ENCODE results near the gene ZSCAN9.
A peak's percentile ranks its signal among the peaks of the same experiment; 100 is the strongest.

The ZSCAN9 gene

DNA sequence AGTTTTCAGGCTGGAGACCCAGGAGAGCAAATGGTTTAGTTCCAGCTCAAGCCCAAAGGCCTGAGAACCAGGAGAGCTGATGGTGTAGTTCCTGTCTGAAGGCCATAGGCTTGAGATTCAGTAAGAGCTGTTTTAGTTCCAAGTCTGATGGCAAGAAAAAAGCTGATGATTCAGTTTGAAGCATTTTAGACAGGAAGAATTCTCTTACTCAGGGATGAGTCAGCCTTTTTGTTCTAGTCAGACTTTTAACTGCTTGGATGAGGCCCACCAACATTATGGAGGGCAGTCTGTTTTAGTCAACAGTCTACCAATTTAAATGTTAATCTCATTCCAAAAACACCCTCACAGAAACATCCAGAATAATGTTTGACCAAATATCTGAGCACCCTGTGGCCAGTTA, 44.4 kb downstream of the ZSCAN9 start:
- no peak overlapping the region for H3K4me3 ChIP-seq (IDR thresholded peaks at IDR 0.05; ENCODE audit: insufficient read depth, low read depth, low read length)
- H3K27ac ChIP-seq, result no peak overlapping the region
- H3K27me3 ChIP-seq (ENCODE audit: insufficient read depth, low read depth), result no peaks in the 10 kb centered on the region
- H2AFZ ChIP-seq (ENCODE audit: low read depth), result no peak overlapping the region
- H4K20me1 ChIP-seq (ENCODE audit: insufficient read depth), result no peaks in the 10 kb centered on the region
- no peaks in the 10 kb centered on the region for H3K79me2 ChIP-seq (ENCODE audit: insufficient read depth, low read depth)
- H3K4me2 ChIP-seq, result no peak overlapping the region
- H3K4me1 ChIP-seq (ENCODE audit: low read depth, poor library complexity, severe bottlenecking), result peaks cover 17% of the 10 kb centered on the region
- no peaks in the 10 kb centered on the region for H3K36me3 ChIP-seq (ENCODE audit: insufficient read depth)
- TF ChIP-seq, protein P1, sequence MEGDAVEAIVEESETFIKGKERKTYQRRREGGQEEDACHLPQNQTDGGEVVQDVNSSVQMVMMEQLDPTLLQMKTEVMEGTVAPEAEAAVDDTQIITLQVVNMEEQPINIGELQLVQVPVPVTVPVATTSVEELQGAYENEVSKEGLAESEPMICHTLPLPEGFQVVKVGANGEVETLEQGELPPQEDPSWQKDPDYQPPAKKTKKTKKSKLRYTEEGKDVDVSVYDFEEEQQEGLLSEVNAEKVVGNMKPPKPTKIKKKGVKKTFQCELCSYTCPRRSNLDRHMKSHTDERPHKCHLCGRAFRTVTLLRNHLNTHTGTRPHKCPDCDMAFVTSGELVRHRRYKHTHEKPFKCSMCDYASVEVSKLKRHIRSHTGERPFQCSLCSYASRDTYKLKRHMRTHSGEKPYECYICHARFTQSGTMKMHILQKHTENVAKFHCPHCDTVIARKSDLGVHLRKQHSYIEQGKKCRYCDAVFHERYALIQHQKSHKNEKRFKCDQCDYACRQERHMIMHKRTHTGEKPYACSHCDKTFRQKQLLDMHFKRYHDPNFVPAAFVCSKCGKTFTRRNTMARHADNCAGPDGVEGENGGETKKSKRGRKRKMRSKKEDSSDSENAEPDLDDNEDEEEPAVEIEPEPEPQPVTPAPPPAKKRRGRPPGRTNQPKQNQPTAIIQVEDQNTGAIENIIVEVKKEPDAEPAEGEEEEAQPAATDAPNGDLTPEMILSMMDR (conservative IDR thresholded peaks at IDR 0.05; ENCODE audit: low read depth, low read length), result no peak
- H3K9ac ChIP-seq, result no peak overlapping the region

- H3K9ac ChIP-seq, result no peak overlapping the region
- no peak overlapping the region for H3K4me2 ChIP-seq
- no peak overlapping the region for H3K27ac ChIP-seq
- TF ChIP-seq, protein P1 (conservative IDR thresholded peaks at IDR 0.05; ENCODE audit: low read depth, low read length), result no peak
- H2AFZ ChIP-seq (ENCODE audit: low read depth), result no peak overlapping the region
- H3K79me2 ChIP-seq (ENCODE audit: insufficient read depth, low read depth), result no peaks in the 10 kb centered on the region
- no peak overlapping the region for H3K4me3 ChIP-seq (IDR thresholded peaks at IDR 0.05; ENCODE audit: insufficient read depth, low read depth, low read length)
- H4K20me1 ChIP-seq (ENCODE audit: insufficient read depth), result no peaks in the 10 kb centered on the region
- H3K4me1 ChIP-seq (ENCODE audit: low read depth, poor library complexity, severe bottlenecking), result no peaks in the 10 kb centered on the region
- no peaks in the 10 kb centered on the region for H3K27me3 ChIP-seq (ENCODE audit: insufficient read depth, low read depth)
- no peaks in the 10 kb centered on the region for H3K36me3 ChIP-seq (ENCODE audit: insufficient read depth)
Measured at GRCh38 chr6:28274888-28275287, 49.8 kb downstream of the ZSCAN9 start.

- Histone ChIP-seq H3K27ac (no peak overlapping the region), H3K4me2 (no peak overlapping the region), H3K36me3 (ENCODE audit: insufficient read depth) (no peaks in the 10 kb centered on the region), H3K27me3 (ENCODE audit: insufficient read depth, low read depth) (no peaks in the 10 kb centered on the region), H3K79me2 (ENCODE audit: insufficient read depth, low read depth) (no peaks in the 10 kb centered on the region), H4K20me1 (ENCODE audit: insufficient read depth) (no peaks in the 10 kb centered on the region), H2AFZ (ENCODE audit: low read depth) (no peak overlapping the region), H3K4me3 (IDR thresholded peaks at IDR 0.05; ENCODE audit: insufficient read depth, low read depth, low read length) (no peak overlapping the region), H3K9ac (no peak overlapping the region), H3K4me1 (ENCODE audit: low read depth, poor library complexity, severe bottlenecking) (no peaks in the 10 kb centered on the region)
- TF ChIP-seq, protein P1 (conservative IDR thresholded peaks at IDR 0.05; ENCODE audit: low read depth, low read length), result no peak
Measured at GRCh38 chr6:28277746-28278145, 52.7 kb downstream of the ZSCAN9 start.

DNA sequence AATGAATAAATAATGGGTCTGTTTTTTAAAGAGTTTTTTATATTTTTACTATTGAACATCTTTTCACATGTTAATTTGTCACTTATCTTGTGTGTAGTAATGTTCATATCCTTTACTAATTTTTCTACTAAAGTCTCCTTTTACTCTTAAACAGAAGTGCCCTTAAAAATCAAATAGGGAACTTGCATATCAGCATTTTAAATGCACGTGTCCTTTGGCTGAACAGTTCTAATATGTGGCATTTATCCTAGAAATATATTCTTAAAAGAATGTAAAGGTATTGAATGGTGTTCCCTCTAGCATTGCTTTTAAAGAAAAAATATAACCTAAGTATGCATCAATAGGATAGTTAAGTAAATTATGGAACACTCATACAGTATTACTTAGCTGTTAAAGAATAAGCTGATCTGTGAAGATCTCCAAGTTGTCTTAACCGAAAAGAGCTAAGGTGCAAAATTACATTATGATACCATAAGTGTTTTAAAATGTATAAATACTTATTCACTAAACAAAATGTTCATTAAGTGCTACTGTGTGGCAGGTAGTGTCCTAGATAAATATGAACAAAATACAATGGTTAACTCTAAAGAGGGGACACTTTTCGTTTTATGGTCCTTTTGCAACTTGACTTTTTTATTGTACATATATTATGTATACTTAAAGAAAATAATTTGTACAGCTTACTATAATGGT, 55.7 kb downstream of the ZSCAN9 start:
- H2AFZ ChIP-seq (ENCODE audit: low read depth), result peak overlapping the region; percentile 50; the same call in 1 of the 2 replicates
- H3K27ac ChIP-seq, result no peak overlapping the region

More for the DNA sequence above, 55.7 kb downstream of the ZSCAN9 start:
- Histone ChIP-seq H3K9ac (no peak overlapping the region), H4K20me1 (ENCODE audit: insufficient read depth) (no peaks in the 10 kb centered on the region), H3K4me1 (ENCODE audit: low read depth, poor library complexity, severe bottlenecking) (no peaks in the 10 kb centered on the region), H3K36me3 (ENCODE audit: insufficient read depth) (no peaks in the 10 kb centered on the region), H3K79me2 (ENCODE audit: insufficient read depth, low read depth) (no peaks in the 10 kb centered on the region), H3K4me3 (IDR thresholded peaks at IDR 0.05; ENCODE audit: insufficient read depth, low read depth, low read length) (no peak overlapping the region), H3K27me3 (ENCODE audit: insufficient read depth, low read depth) (no peaks in the 10 kb centered on the region), H3K4me2 (no peak overlapping the region)
- TF ChIP-seq, protein P1 (conservative IDR thresholded peaks at IDR 0.05; ENCODE audit: low read depth, low read length), result no peak

Data from KMS-11 (cell line).